Thoracic aorta (tissue), 2 donors: Measurements from ENCODE around the gene SYNGR4. TPM values are rescaled to one million over a fixed set of nuclear protein-coding genes. Genes with fewer than 3 reads are reported as not detected.
A peak's percentile ranks its signal among the peaks of the same experiment; 100 is the strongest.

ENCODE experiments used
- ATAC-seq: fragments of 150-250 bp; one replicate; pipeline ENCODE4 v1.8.0; 2017; ENCODE audit warnings: low read depth; ENCODE audit not compliant: insufficient number of reproducible peaks, low FRiP score
- DNase-seq: peaks from one replicate; pipeline ENCODE4 v3.0.0-alpha.2; 2020; ENCODE audit warnings: low spot score
- H3K27ac ChIP-seq, 2 donors: fragments of 200-600 bp; sonication (generic); 1 replicate in 1 of 2; 2 replicates in 1 of 2; pipeline ENCODE4 v1.5.1; 2016; ENCODE audit warnings: mild to moderate bottlenecking in 2 of 2, moderate library complexity in 2 of 2
- H3K27me3 ChIP-seq: fragments of 200-600 bp; sonication (generic); replicated peaks from 2 replicates; pipeline ENCODE4 v1.6.0; 2016; ENCODE audit warnings: mild to moderate bottlenecking; ENCODE audit not compliant: insufficient read depth
- H3K36me3 ChIP-seq: fragments of 200-600 bp; sonication (generic); one replicate; pipeline ENCODE4 v1.5.1; 2016
- H3K4me1 ChIP-seq, 2 donors: fragments of 200-600 bp; sonication (generic); 1 replicate in 1 of 2; 2 replicates in 1 of 2; pipeline versions ENCODE4 v1.5.1 to v1.6.0; 2016; ENCODE audit warnings: low read depth in 2 of 2, mild to moderate bottlenecking in 1 of 2; ENCODE audit not compliant: control insufficient read depth in 1 of 2
- H3K4me3 ChIP-seq: fragments of 200-600 bp; sonication (generic); 2 replicates; pipeline ENCODE4 v1.5.1; 2016; ENCODE audit warnings: mild to moderate bottlenecking
- H3K9me3 ChIP-seq: fragments of 200-600 bp; sonication (generic); 2 replicates; pipeline ENCODE4 v1.5.1; 2016
- CTCF ChIP-seq: fragments of 200-600 bp; sonication (generic); IDR thresholded peaks from one replicate; pipeline ENCODE4 v1.5.1; 2019; ENCODE audit warnings: antibody characterized with exemption
- total RNA-seq, 2 donors: library from RNA; depleted of rRNA; stranded (reverse); fragments of >200 nt; gene quantifications; one replicate each; pipeline versions ENCODE4 v1.1.0 to v1.2.3, GENCODE V29; 2016

The SYNGR4 gene
- total RNA-seq, 2 donors from 2014 or later: not detected

DNA sequence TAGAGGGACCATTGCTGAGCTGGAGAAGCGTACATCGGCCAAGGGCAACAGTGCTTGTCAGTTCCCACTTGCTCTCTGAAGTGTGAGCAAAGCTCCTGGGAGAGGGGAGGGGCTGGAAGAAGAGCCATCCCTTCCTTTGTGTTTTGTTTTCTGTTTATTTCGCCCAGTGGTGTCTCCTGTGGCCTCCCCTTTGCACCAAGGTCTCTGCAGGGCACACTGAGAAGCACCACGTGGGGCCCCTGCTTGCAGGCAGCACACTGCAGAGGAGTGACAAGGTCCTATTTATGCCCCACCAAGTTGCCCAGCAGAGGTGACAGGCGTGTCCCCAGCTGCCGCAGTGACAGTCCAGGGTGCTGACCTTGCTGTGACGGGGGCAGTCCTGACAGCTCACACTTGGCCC, 53.3 kb downstream of the SYNGR4 start:
- Histone ChIP-seq H3K9me3 (no peaks in the 10 kb centered on the region), H3K27me3 (peaks cover 4% of the 10 kb centered on the region), H3K36me3 (no peaks in the 10 kb centered on the region), H3K27ac (no peak overlapping the region), H3K4me1 (peaks cover 0 to 6% of the 10 kb centered on the region in 2 donors), H3K4me3 (no peak overlapping the region)
- no peak for DNase-seq
- no peak for TF ChIP-seq CTCF
- ATAC-seq: no peak

- TF ChIP-seq CTCF: no peak
- DNase-seq (no peak), ATAC-seq (no peak)
- no peaks in the 10 kb centered on the region for H3K36me3 ChIP-seq
- H3K4me3 ChIP-seq: no peak overlapping the region
- H3K9me3 ChIP-seq: no peaks in the 10 kb centered on the region
- peaks cover 0 to 6% of the 10 kb centered on the region in 2 donors for H3K4me1 ChIP-seq
- peaks cover 4% of the 10 kb centered on the region for H3K27me3 ChIP-seq
- H3K27ac ChIP-seq: no peak overlapping the region
Measured at GRCh38 chr19:48418317-48419064, 54.3 kb downstream of the SYNGR4 start.

- Histone ChIP-seq H3K27ac (no peak overlapping the region), H3K4me1 (peaks cover 0 to 6% of the 10 kb centered on the region in 2 donors), H3K27me3 (peaks cover 4% of the 10 kb centered on the region), H3K4me3 (peak overlapping the region; percentile 45), H3K9me3 (no peaks in the 10 kb centered on the region), H3K36me3 (no peaks in the 10 kb centered on the region)
- ATAC-seq (no peak), DNase-seq (no peak)
- no peak for TF ChIP-seq CTCF
Measured at GRCh38 chr19:48419158-48419920, 55.2 kb downstream of the SYNGR4 start.

DNA sequence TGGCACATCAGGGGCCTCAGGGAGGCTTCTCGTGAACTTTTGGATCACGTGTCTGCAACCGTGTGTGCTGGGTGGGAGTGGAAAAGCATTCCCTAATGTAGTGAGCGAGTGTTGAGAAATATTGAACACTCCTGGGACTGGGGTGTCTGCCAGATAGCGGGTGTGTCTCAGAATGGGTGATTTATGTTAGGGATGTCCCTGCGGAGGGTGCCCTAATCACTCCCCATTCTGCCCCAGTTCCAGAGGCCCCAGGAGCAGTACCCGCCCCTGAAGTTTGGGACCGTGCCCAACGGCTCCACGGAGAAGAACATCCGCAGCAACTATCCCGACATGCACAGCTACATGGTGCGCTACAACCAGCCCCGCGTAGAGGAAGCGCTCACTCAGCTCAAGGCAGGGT, 57.4 kb downstream of the SYNGR4 start:
- no peaks in the 10 kb centered on the region for H3K36me3 ChIP-seq
- H3K27me3 ChIP-seq: no peaks in the 10 kb centered on the region
- H3K27ac ChIP-seq: no peak overlapping the region
- H3K4me1 ChIP-seq: no peaks in the 10 kb centered on the region
- no peaks in the 10 kb centered on the region for H3K9me3 ChIP-seq
- ATAC-seq: no peak
- DNase-seq: no peak
- no peak overlapping the region for H3K4me3 ChIP-seq
- TF ChIP-seq CTCF: no peak

- TF ChIP-seq CTCF: no peak
- DNase-seq (no peak), ATAC-seq (no peak)
- no peaks in the 10 kb centered on the region for H3K9me3 ChIP-seq
- no peaks in the 10 kb centered on the region for H3K4me1 ChIP-seq
- no peaks in the 10 kb centered on the region for H3K27me3 ChIP-seq
- peak overlapping the region; percentile 35 for H3K4me3 ChIP-seq
- H3K36me3 ChIP-seq: no peaks in the 10 kb centered on the region
- H3K27ac ChIP-seq: no peak overlapping the region
Measured at GRCh38 chr19:48424694-48425219, 60.6 kb downstream of the SYNGR4 start.
